NCI-H2227 (cell line): ENCODE results near the gene NCOA4.
"Not testable (repeated sequence)": the region's sequence is repeated elsewhere in the genome, so short reads cannot be mapped to it uniquely, and the experiment has no call there.

Source experiments
- DNase-seq: peaks from one replicate; lab custom pipeline; 2025; ENCODE audit not compliant: unreplicated experiment; lab: John Stamatoyannopoulos, UW

NCOA4 gene

DNA sequence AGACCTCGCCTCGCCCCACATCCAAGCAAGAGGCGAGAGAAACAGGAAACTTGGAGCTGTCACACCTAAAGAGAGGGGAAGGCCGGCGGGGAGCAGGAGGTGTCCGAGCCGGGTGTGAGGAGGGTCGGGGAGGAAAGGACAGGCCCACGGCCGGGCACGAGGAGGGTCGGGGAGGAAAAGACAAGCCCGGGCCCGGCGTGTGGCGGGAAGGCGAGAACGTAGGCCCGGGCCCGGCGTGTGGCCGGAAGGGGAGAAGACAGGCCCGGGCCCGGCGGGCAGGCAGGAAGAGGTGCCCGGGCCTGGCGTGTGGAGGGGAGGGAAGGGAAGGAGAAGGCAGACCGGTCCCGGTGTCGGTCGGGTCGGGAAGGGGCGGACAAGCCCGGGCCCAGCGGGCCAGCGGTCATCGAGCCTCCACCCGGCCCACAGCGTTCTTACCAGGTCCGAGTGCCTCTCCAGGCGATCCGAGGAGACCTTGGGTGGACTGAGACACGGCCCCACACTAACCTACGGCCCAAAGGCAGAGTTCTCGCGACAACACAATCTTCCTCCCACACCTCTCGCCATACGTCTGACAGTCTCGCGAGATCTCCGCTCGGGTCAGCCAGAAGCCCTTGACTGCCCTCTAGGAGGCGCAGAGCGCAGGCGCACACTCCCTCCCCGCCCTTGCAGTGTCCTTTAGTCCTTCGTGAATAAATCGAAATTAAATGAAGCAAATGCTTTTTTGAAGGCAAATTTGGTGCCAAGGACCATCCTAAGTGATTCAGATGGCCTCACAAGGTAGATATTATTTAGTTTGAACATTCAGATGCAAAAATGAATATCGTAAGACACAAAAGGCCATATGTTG is at the start of gene NCOA4:
Gene NCOA4 (minus strand): TSS at position 533 of the 847 bp plus-strand sequence. CDS start 13,943 bp downstream, outside the sequence.
- peak; percentile 95 for DNase-seq

GRCh38 chr10:46079831-46080585 is 49.6 kb upstream of the NCOA4 start:
- DNase-seq: no peak

DNA sequence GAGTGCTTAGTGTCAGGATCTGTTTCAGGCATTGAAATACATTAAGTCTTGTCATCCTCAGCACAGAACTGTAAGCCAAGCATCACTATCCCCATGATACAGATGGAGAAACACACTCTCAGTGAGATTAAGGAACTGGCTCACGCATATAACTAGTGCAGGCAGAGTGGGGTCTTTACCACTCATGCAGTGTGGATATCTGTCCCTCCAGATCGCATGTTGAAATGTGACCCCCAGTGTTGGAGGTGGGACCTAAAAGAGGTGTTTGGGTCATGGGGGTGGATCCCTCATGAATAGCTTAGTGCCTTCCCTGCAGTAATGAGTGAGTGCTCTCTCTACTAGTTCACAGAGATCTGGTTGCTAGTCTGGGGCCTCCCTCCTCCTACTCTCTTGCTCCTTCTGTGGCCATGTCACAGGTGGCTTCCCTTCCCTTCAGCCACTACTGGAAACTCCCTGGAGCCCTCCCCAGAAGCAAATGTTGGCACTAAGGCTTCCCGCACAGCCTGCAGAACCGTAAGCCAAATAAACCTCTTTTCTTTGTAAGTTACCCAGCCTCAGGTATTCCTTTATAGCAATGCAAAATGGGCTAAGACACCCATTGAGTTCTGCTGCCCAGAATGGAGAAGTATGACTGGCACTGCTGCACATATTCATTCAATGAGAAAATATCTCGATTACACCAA is 47.4 kb upstream of the NCOA4 start:
- DNase-seq: no peak

DNA sequence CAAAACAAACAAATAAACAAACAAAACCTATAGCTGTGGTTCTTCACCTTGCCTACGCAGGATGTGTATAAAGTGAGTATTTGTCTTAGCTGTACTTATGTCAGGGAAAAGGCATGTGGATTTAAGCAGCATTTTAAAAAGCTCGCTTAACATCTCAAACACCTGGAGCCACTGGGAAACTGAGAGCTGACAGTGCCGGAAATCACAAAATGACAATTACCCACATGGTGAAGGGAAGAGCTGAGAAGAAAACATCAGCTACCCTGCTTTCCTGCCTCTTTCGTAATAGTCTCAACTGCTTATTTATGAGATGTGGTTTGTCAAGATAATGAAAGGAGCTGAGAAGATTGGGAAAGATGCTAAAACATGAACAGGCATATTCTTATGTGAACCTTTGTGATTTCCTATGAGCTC is 46.7 kb upstream of the NCOA4 start:
- DNase-seq: no peak

DNA sequence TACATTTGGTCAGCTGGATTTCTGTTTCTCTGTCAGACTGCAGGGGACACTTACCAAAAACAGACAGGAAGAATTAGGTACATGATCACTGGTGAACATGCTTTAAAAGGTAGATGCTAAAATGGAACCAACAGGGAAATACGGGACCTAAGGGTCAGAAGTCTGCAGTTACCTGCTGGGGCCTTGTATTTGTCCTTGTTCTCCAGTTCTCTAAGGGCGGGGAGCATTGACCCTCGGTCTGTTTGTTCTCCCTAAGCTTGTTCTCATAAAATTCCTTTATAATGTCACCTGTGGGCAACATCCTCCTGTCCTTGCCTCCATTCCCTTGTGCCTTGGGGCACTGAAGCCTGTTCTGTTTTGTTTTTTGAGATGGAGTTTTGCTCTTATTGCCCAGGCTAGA is 45.4 kb upstream of the NCOA4 start:
- DNase-seq: no peak

- no peak for DNase-seq
Measured at GRCh38 chr10:46074196-46074946, 43.9 kb upstream of the NCOA4 start.

GRCh38 chr10:46073564-46073963 is 43.1 kb upstream of the NCOA4 start:
- DNase-seq: no peak

- DNase-seq: no peak
Measured at GRCh38 chr10:46070749-46071148, 40.3 kb upstream of the NCOA4 start.

- DNase-seq: no peak
Measured at GRCh38 chr10:46069771-46070463, 39.5 kb upstream of the NCOA4 start.

DNA sequence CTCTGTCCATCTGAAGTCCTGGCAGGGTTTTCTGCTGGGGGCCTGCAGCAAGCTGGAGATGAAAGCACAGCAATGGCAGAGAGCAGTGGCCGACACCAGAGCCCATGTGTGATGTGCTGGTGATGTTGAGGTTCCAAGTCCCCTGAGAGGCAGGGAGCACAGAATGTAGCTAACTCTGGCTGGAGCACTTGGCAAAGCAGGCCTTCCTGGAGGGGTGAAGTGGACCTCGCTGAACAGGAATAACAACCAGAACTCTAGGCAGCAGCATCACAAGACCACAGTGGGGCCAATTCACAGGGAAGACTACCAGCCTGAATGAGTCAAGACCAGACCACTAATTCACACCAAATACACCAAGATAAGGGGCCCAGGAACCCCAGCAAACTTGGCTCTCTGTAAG is 38.5 kb upstream of the NCOA4 start:
- DNase-seq: no peak

DNA sequence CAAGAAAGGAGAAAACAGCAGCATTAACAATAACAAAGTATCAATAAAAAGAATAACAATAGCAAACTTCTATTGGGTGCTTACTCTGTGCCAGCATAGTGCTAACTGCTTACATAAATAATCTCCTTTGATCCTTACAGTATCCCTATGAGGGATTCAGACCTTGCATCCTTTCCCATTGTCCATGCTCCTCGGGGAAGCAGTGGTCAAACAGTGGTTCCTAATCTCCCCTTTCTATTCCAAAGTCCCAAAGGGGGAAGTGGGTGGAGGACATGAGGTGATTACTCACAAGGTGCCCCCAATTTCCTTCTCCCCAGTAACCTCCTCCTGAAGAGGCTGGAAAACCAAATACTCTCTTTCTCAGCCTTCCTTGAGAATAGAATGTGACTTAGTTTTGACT is 37.7 kb upstream of the NCOA4 start:
- no peak for DNase-seq

- no peak for DNase-seq
Measured at GRCh38 chr10:46064269-46064817, 33.9 kb upstream of the NCOA4 start.

- DNase-seq: no peak
Measured at GRCh38 chr10:46062723-46063428, 32.5 kb upstream of the NCOA4 start.

GRCh38 chr10:46060706-46061105 is 30.3 kb upstream of the NCOA4 start:
- no peak for DNase-seq

GRCh38 chr10:46057927-46058326 is 27.5 kb upstream of the NCOA4 start:
- not testable (repeated sequence) for DNase-seq

DNA sequence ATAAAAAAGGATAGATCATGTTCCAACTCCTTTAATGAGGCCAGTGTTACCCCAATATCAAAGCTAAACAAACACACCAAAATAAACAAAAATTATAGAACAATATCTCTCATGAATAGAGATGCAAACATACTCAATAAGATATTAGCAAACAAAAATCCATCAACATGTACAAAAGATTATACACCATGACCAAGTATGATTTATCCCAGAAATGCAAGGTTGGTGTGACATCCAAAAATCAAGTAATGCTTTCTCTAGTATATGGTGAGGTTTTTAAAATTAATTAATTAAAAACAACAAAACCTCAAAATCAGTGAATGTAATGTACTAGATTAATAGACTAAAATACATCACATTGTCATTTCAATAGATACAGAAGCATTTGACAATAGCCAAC is 26.6 kb upstream of the NCOA4 start:
- no peak for DNase-seq

DNA sequence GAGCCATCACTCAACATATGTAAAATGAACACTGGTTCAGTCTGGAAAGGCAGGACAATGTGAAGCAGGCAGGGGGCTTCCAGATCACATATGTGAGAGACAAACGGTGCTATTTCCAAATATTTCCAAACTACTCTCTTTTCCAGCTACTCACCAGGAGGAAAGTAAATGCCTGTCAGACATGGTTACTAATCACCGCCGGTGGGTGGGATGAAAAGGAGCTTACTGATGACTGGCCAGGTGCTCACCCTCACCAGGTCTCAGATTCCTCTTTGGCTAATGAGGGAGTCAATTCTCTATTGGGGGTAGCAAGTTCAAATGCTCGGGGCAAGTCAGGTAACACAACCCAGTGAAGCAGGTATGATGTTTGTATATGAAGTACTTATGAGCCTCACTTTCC is 25.3 kb upstream of the NCOA4 start:
- DNase-seq: no peak

DNA sequence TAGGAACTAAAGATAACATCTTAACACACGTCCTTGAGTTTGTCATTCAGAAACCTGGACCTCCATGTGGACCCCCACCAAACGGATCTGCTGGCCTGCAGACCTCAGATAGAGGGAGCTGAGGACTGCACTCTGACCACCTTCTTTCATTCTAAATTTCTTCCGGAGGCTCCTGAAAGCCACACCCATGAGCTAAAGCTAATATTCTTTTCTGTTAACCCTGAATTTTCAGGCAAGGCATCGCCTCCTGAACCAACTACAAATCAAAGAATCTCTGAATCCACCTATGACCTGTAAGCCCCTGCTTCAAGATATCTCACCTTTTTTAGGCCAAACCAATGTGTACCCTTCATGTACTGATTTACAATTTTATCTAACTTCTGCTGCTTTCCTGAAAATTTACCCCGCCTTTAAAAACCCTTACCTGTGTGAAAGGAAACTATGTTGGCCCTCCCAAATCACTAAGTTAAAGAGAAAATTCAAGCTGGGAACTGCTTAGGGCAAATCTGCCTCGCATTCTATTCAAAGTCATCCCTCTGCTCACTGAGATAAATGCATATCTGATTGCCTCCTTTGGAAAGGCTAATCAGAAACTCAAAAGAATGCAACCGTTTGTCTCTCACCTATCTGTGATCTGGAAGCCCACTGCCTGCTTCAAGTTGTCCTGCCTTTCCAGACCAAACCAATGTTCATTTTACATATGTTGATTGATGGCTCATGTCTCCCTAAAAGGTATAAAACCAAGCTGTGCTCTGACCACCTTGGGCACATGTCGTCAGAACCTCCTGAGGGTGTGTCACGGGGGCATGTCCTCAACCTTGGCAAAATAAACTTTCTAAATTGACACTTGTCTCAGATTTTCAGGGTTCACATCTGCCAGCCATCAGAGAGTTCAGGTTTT is 23.4 kb upstream of the NCOA4 start:
- DNase-seq: no peak
